Osteocyte (in vitro differentiated cells): ENCODE results near the gene DHX32. TPM values are rescaled to one million over a fixed set of nuclear protein-coding genes. Genes with fewer than 3 reads are reported as not detected.

ENCODE experiments used
- DNase-seq: peaks from one replicate; pipeline ENCODE4 v3.0.0; 2021; ENCODE audit warnings: mixed read lengths; ENCODE audit not compliant: unreplicated experiment; ENCODE audit errors: extremely low spot score
- H3K27ac Mint-ChIP-seq: one replicate; pipeline ENCODE4 v1.8.0; 2021; ENCODE audit warnings: mild to moderate bottlenecking, mixed read lengths; ENCODE audit not compliant: unreplicated experiment
- H3K27me3 Mint-ChIP-seq: one replicate; pipeline ENCODE4 v1.8.0; 2021; ENCODE audit warnings: mixed read lengths; ENCODE audit not compliant: unreplicated experiment
- H3K36me3 Mint-ChIP-seq: one replicate; pipeline ENCODE4 v1.8.0; 2021; ENCODE audit warnings: mixed read lengths; ENCODE audit not compliant: unreplicated experiment
- H3K4me1 Mint-ChIP-seq: one replicate; pipeline ENCODE4 v1.8.0; 2021; ENCODE audit warnings: mixed read lengths; ENCODE audit not compliant: unreplicated experiment
- H3K4me3 Mint-ChIP-seq: one replicate; pipeline ENCODE4 v1.8.0; 2021; ENCODE audit warnings: mild to moderate bottlenecking, moderate library complexity, mixed read lengths; ENCODE audit not compliant: unreplicated experiment
- H3K9me3 Mint-ChIP-seq: one replicate; pipeline ENCODE4 v1.8.0; 2021; ENCODE audit warnings: mixed read lengths; ENCODE audit not compliant: unreplicated experiment
- CTCF ChIP-seq: fragments of 200-600 bp; sonication (generic); IDR thresholded peaks from 2 replicates; pipeline ENCODE4 v1.5.0; 2021; ENCODE audit warnings: antibody characterized with exemption, mild to moderate bottlenecking, moderate library complexity
- total RNA-seq: library from RNA; stranded (reverse); gene quantifications from 2 replicates; pipeline ENCODE4 v1.2.1, GENCODE V29; 2021

DHX32 gene
- total RNA-seq, 1 donor from 2014 or later, result 30.8 TPM

- no peak overlapping the region for H3K27ac Mint-ChIP-seq
- H3K36me3 Mint-ChIP-seq, result peaks cover 25% of the 10 kb centered on the region
- H3K4me3 Mint-ChIP-seq, result no peak overlapping the region
- H3K4me1 Mint-ChIP-seq, result peaks cover 10% of the 10 kb centered on the region
- DNase-seq, result no peak
- H3K9me3 Mint-ChIP-seq, result no peaks in the 10 kb centered on the region
- no peak for TF ChIP-seq CTCF
- no peaks in the 10 kb centered on the region for H3K27me3 Mint-ChIP-seq
Observed at GRCh38 chr10:125845617-125846016, 35.5 kb downstream of the DHX32 start.

GRCh38 chr10:125844751-125845221, 36.3 kb downstream of the DHX32 start:
- Mint-ChIP-seq H3K4me1 (peaks cover 12% of the 10 kb centered on the region), H3K4me3 (no peak overlapping the region), H3K36me3 (peaks cover 32% of the 10 kb centered on the region), H3K9me3 (no peaks in the 10 kb centered on the region), H3K27me3 (no peaks in the 10 kb centered on the region), H3K27ac (no peak overlapping the region)
- TF ChIP-seq CTCF, result no peak
- no peak for DNase-seq

- Mint-ChIP-seq H3K27me3 (no peaks in the 10 kb centered on the region), H3K4me3 (no peak overlapping the region), H3K4me1 (peaks cover 12% of the 10 kb centered on the region), H3K27ac (no peak overlapping the region), H3K36me3 (peaks cover 42% of the 10 kb centered on the region), H3K9me3 (no peaks in the 10 kb centered on the region)
- DNase-seq, result no peak
- no peak for TF ChIP-seq CTCF
Observed at GRCh38 chr10:125843603-125844329, 37.3 kb downstream of the DHX32 start.

GRCh38 chr10:125840955-125841354, 40.1 kb downstream of the DHX32 start:
- Mint-ChIP-seq H3K4me1 (peaks cover 12% of the 10 kb centered on the region), H3K27me3 (no peaks in the 10 kb centered on the region), H3K27ac (no peak overlapping the region), H3K4me3 (no peak overlapping the region), H3K9me3 (no peaks in the 10 kb centered on the region), H3K36me3 (peaks cover 56% of the 10 kb centered on the region)
- no peak for DNase-seq
- no peak for TF ChIP-seq CTCF

- DNase-seq, result no peak
- Mint-ChIP-seq H3K27me3 (no peaks in the 10 kb centered on the region), H3K4me1 (peaks cover 12% of the 10 kb centered on the region), H3K27ac (no peak overlapping the region), H3K4me3 (no peak overlapping the region), H3K36me3 (peaks cover 56% of the 10 kb centered on the region), H3K9me3 (no peaks in the 10 kb centered on the region)
- TF ChIP-seq CTCF, result no peak
Observed at GRCh38 chr10:125840406-125840805, 40.7 kb downstream of the DHX32 start.
